K562 (cell line): ENCODE measurements around the gene BRD3. TPM values are rescaled to one million over a fixed set of nuclear protein-coding genes. Genes with fewer than 3 reads are reported as not detected.
"Not testable (repeated sequence)": the region's sequence is repeated elsewhere in the genome, so short reads cannot be mapped to it uniquely, and the experiment has no call there.

Source experiments
- ATAC-seq: fragments of 200-7000 bp; cut with Tn5 transposase; 3 replicates; pipeline ENCODE4 v1.9.1; 2020; ENCODE audit warnings: moderate library complexity
- BruUV-seq: library from RNA; stranded (reverse); fragments of 400-500 nt; replicated peaks from 2 replicates; lab custom pipeline; 2021; lab: Mats Ljungman, UMichigan
- CTCF ChIA-PET: fragments of 300-600 bp; formaldehyde crosslinking; extraction: SDS; loops from one replicate; lab custom pipeline; 2021; ENCODE audit warnings: low intra/inter-chr PET ratio; lab: Yijun Ruan, JAX
- POLR2A ChIA-PET: fragments of 300-600, 350-650 bp; sonication (Branson Sonifier 250); formaldehyde crosslinking; extraction: SDS; loops from one replicate; lab custom pipeline; 2021; ENCODE audit warnings: antibody characterized with exemption, inconsistent platforms; lab: Yijun Ruan, JAX
- DNase-seq, 4 experiments: peaks; one replicate each; pipeline versions ENCODE4 v3.0.0 to v3.0.0-alpha.2; 2011 to 2018; ENCODE audit warnings: low spot score in 3 of 4, mixed read lengths in 3 of 4; ENCODE audit errors: extremely low read depth in 1 of 4
- FAIRE-seq: peaks from 2 replicates; lab custom pipeline; 2011; peaks lifted over from hg19 to GRCh38; lab: Jason Lieb, UNC
- H2AFZ ChIP-seq: 2 replicates; pipeline ENCODE4 v1.6.0; 2011; ENCODE audit warnings: low read depth, low read length, control low read depth, inconsistent platforms
- H3K27ac ChIP-seq: fragments of 200-600 bp; 3 replicates; pipeline ENCODE4 v1.8.0; 2011; ENCODE audit warnings: low read depth, mild to moderate bottlenecking, control low read depth, inconsistent platforms, low read length, moderate library complexity, mixed read lengths; ENCODE audit errors: extremely low read depth
- H3K27me3 ChIP-seq, 2 experiments: fragments of 300-600 bp in 1 of 2; 2 replicates in 1 of 2; 3 replicates in 1 of 2; pipeline versions ENCODE4 v1.6.0 to v1.8.0; 2011; ENCODE audit warnings: inconsistent platforms in 2 of 2, low read length in 2 of 2, mild to moderate bottlenecking in 1 of 2, mixed read lengths in 1 of 2, moderate library complexity in 1 of 2; ENCODE audit not compliant: control insufficient read depth in 2 of 2, insufficient read depth in 2 of 2
- H3K36me3 ChIP-seq: fragments of 300-600 bp; 3 replicates; pipeline ENCODE4 v1.8.0; 2011; ENCODE audit warnings: mild to moderate bottlenecking, low read length, inconsistent platforms; ENCODE audit not compliant: control insufficient read depth, insufficient read depth
- H3K4me1 ChIP-seq, 2 experiments: fragments of 200-600 bp in 1 of 2; replicated peaks in 1 of 2; 2 replicates in 1 of 2; 3 replicates in 1 of 2; pipeline versions ENCODE4 v1.5.1 to v1.8.0; 2011; ENCODE audit warnings: inconsistent platforms in 2 of 2, low read length in 2 of 2, mild to moderate bottlenecking in 1 of 2, mixed read lengths in 1 of 2, moderate library complexity in 1 of 2; ENCODE audit not compliant: control insufficient read depth in 2 of 2, insufficient read depth in 2 of 2
- H3K4me2 ChIP-seq: 2 replicates; pipeline ENCODE4 v1.6.1; 2011; ENCODE audit warnings: low read length, control low read depth, inconsistent platforms, mixed read lengths; ENCODE audit not compliant: insufficient read depth
- H3K4me3 ChIP-seq: fragments of 200-600 bp; sonication (generic), shearing (Covaris generic); 2 replicates; pipeline ENCODE4 v1.5.1; 2016; ENCODE audit warnings: control low read depth, inconsistent platforms
- H3K79me2 ChIP-seq: fragments of 200-600 bp; 3 replicates; pipeline ENCODE4 v1.8.0; 2011; ENCODE audit warnings: low read length, inconsistent platforms; ENCODE audit not compliant: control insufficient read depth, insufficient read depth
- H3K9ac ChIP-seq, 2 experiments: 2 replicates each; pipeline versions ENCODE4 v1.6.0 to v1.6.1; 2011; ENCODE audit warnings: low read depth in 2 of 2, low read length in 2 of 2, control low read depth in 1 of 2, inconsistent platforms in 1 of 2, mild to moderate bottlenecking in 1 of 2, mixed read lengths in 1 of 2; ENCODE audit not compliant: insufficient read depth in 1 of 2
- H3K9me1 ChIP-seq: one replicate; pipeline ENCODE4 v1.6.0; 2011; ENCODE audit warnings: inconsistent platforms, mild to moderate bottlenecking, low read length, moderate library complexity; ENCODE audit not compliant: control insufficient read depth, insufficient read depth
- H3K9me3 ChIP-seq: replicated peaks from 2 replicates; pipeline ENCODE4 v1.5.1; 2011; ENCODE audit warnings: low read depth, low read length, inconsistent platforms; ENCODE audit not compliant: control insufficient read depth, insufficient read depth
- H4K20me1 ChIP-seq: replicated peaks from 2 replicates; pipeline ENCODE4 v1.6.1; 2011; ENCODE audit warnings: low read length, inconsistent platforms, mixed read lengths; ENCODE audit not compliant: control insufficient read depth, insufficient read depth
- ILK ChIP-seq: fragments of 450-650 bp; IDR thresholded peaks from 2 replicates; pipeline ENCODE4 v1.6.1; 2016; ENCODE audit warnings: missing genetic modification characterization, low read depth, mild to moderate bottlenecking, missing compliant biosample characterization, moderate library complexity, borderline replicate concordance
- KDM2B ChIP-seq: fragments of 250-450 bp; sonication (Bioruptor Pico); IDR thresholded peaks from 2 replicates; pipeline ENCODE4 v1.8.0; 2021; ENCODE audit warnings: mild to moderate bottlenecking, moderate library complexity
- PCBP1 ChIP-seq: fragments of 200-400 bp; formaldehyde crosslinking; IDR thresholded peaks from 2 replicates; pipeline ENCODE4 v1.6.1; 2018; ENCODE audit warnings: mild to moderate bottlenecking, low read depth, low read length; ENCODE audit not compliant: poor library complexity, severe bottlenecking
- SIRT6 ChIP-seq: IDR thresholded peaks from one replicate; pipeline ENCODE4 v1.6.1; 2012; ENCODE audit warnings: low read depth, mild to moderate bottlenecking, control low read depth, inconsistent platforms, low read length, moderate library complexity
- TRIM24 ChIP-seq, 2 experiments: fragments of 450-650 bp; IDR thresholded peaks; 2 replicates each; pipeline ENCODE4 v1.6.1; 2016
- ZFPM2 ChIP-seq: fragments of 250-450 bp; sonication (Bioruptor Pico); IDR thresholded peaks from 2 replicates; pipeline ENCODE4 v1.5.1; 2022; ENCODE audit warnings: mild to moderate bottlenecking
- ZNF280A ChIP-seq: fragments of 450-650 bp; IDR thresholded peaks from 2 replicates; pipeline ENCODE4 v1.6.1; 2018; ENCODE audit warnings: mild to moderate bottlenecking, low read depth; ENCODE audit not compliant: partially characterized antibody
- ZNF561 ChIP-seq: fragments of 450-650 bp; formaldehyde crosslinking; conservative IDR thresholded peaks from 2 replicates; pipeline ENCODE4 v1.4.0; 2020; ENCODE audit warnings: mild to moderate bottlenecking, moderate library complexity
- WGBS: fragments of 100-300 bp; shearing (Covaris generic); methylation state at CpG from one replicate; pipeline ENCODE4 v1.1.6; 2016; ENCODE audit warnings: low coverage, mixed read lengths; ENCODE audit not compliant: insufficient coverage; ENCODE audit errors: missing lambda C conversion rate; 5-methylcytosine and 5-hydroxymethylcytosine counted together
- in situ Hi-C: fragments of 300-500 bp; cut with MboI; formaldehyde crosslinking; loops from 4 replicates; pipeline ENCODE4 v1.15.0; 2018; ENCODE audit warnings: inconsistent platforms, mixed read lengths
- intact Hi-C: fragments of 100-400 bp; cut with micrococcal nuclease; formaldehyde crosslinking; loops from 2 replicates; pipeline ENCODE4 v1.14.2; 2022
- polyA plus RNA-seq, 8 experiments: library from polyadenylated mRNA; depleted of rRNA in 4 of 8; stranded (reverse) in 5 of 8; unstranded in 3 of 8; fragments of >200 nt; fragmentation: Nextera tagmentation in 2 of 8; fragmentation: Illumina TruSeq in 1 of 8; extraction: Ambion mirVana in 2 of 8; extraction: Trizol in 1 of 8; gene quantifications; 2 replicates each; pipeline versions ENCODE4 v1.2.1 to v1.2.3, GENCODE V29; 2011 to 2014; ENCODE audit warnings: inconsistent platforms in 1 of 8, missing spikeins in 1 of 8
- total RNA-seq, 7 experiments: library from RNA; depleted of rRNA in 6 of 7; stranded (reverse); fragments of >200 nt in 6 of 7; fragmentation: Illumina TruSeq in 2 of 7; extraction: Trizol in 2 of 7; gene quantifications; 2 replicates each; pipeline versions ENCODE4 v1.2.1 to v1.2.3, GENCODE V29; 2011 to 2021; ENCODE audit warnings: low replicate concordance in 1 of 7

BRD3 gene
- total and polyA plus RNA-seq, 9 of the 15 experiments (the other 6 are each of a cell fraction or from before 2014, with no cell fraction given), result 0.82 to 37.1 (median 4.2) TPM

DNA sequence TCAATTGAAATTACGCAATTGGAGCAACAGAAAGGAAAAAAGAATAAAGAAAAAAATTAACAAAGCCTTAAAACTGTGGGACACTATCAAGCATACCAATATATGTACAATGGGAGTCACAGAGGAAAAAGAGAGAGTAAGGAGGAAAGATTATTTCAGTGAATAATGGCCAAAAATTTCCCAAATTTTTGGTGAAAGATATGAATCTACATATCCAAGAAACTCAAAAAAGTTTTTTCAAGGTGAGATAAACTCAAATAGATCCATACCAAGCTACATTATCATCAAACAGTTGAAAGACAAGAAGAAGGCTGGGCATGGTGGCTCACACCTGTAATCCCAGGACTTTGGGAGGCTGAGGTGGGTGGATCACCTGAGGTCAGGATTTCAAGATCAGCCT is 8.8 kb upstream of the BRD3 start:
- DNase-seq (no peak), FAIRE-seq (no peak)
- no TSS peak for BruUV-seq
- intact Hi-C loops, result no loop called here
- H2AFZ ChIP-seq, result no peak overlapping the region
- 0% methylated on average over 1 of the region's 1 CpG for WGBS
- no peak overlapping the region for H3K27ac ChIP-seq
- H4K20me1 ChIP-seq, result no peaks in the 10 kb centered on the region
- H3K79me2 ChIP-seq, result no peaks in the 10 kb centered on the region
- no peaks in the 10 kb centered on the region for H3K4me1 ChIP-seq
- no peak overlapping the region for H3K4me3 ChIP-seq
- peaks cover 2% of the 10 kb centered on the region; the same call in 1 of the 2 replicates for H3K9me3 ChIP-seq
- CTCF ChIA-PET, result no interaction called here
- in situ Hi-C loops, result no loop called here
- no peaks in the 10 kb centered on the region for H3K36me3 ChIP-seq
- no peak overlapping the region for H3K4me2 ChIP-seq
- no peak overlapping the region for H3K9ac ChIP-seq
- H3K27me3 ChIP-seq, result peaks cover 14 to 33% of the 10 kb centered on the region in 2 experiments
- TF ChIP-seq SIRT6, result no peak
- TF ChIP-seq ZFPM2, result no peak
- peak; percentile 22 to 48; a peak in 2 of 4 replicates for TF ChIP-seq TRIM24 (IDR thresholded peaks at IDR 0.05)
- peak; percentile 29 for TF ChIP-seq ZNF280A
- no peak for TF ChIP-seq KDM2B (CRISPR knock-in tag)
- TF ChIP-seq ILK (tag), result no peak
- no peak for TF ChIP-seq ZNF561 (CRISPR knock-in tag)
- TF ChIP-seq PCBP1, result no peak
- TF ChIP-seq, all 486 proteins: peak for 2
- no peak for ATAC-seq
- POLR2A ChIA-PET, result no interaction called here
- no peaks in the 10 kb centered on the region for H3K9me1 ChIP-seq

- H3K4me2 ChIP-seq, ATAC-seq, H2AFZ ChIP-seq, H3K4me1 ChIP-seq, POLR2A ChIA-PET, H3K79me2 ChIP-seq, H3K36me3 ChIP-seq, intact Hi-C loops, CTCF ChIA-PET, BruUV-seq, in situ Hi-C loops, H3K9ac ChIP-seq, H4K20me1 ChIP-seq, H3K9me3 ChIP-seq, DNase-seq, H3K4me3 ChIP-seq, H3K9me1 ChIP-seq, H3K27ac ChIP-seq, FAIRE-seq: not testable (repeated sequence)
- peaks cover 24 to 39% of the 10 kb centered on the region in 2 experiments for H3K27me3 ChIP-seq
- 20% methylated on average over 9 of the region's 31 CpGs for WGBS
These were observed 7.9 kb upstream of the BRD3 start for GRCh38 chr9:134075689-134076088.
